WI38 (cell line): ENCODE data around the gene PRICKLE2.

Source experiments
- H3K4me3 ChIP-seq: 2 replicates; pipeline ENCODE4 v1.5.1; 2011; ENCODE audit warnings: low read depth, mild to moderate bottlenecking, control low read depth, low read length
- TF ChIP-seq, protein P1 (sequence below): IDR thresholded peaks from 2 replicates; pipeline ENCODE4 v1.5.1; 2012; ENCODE audit warnings: low read depth, mild to moderate bottlenecking, control low read depth, low read length

PRICKLE2 gene

DNA sequence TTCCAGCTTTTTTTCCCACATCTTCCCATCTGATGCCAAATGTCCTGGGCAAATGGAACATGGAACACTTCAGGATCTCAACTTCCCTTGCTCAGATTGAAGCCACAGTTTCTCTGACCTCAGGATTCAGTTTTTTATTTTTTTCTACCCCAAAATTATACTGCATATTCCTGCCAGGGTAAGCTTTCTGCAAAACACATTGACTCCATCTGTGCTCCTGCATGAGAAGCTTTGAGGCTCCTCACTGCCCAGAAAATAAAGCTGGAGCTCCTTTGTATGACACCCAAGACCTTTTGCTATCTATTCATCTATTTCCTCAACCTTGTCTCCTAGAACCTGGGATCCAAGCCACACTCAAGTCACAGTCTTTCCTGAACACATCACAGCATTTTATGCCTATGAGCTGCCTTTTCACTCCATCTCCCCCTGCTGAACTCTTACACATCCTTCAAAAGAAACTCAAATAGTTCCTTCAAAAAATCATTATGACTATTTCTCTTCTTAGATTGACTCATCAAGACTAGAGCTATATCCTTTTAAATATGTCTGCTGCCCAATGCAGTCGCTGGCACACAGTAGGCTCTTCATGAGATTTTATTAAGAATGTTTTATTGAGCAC is 144.5 kb downstream of the PRICKLE2 start:
- H3K4me3 ChIP-seq = no peak overlapping the region
- TF ChIP-seq, protein P1, sequence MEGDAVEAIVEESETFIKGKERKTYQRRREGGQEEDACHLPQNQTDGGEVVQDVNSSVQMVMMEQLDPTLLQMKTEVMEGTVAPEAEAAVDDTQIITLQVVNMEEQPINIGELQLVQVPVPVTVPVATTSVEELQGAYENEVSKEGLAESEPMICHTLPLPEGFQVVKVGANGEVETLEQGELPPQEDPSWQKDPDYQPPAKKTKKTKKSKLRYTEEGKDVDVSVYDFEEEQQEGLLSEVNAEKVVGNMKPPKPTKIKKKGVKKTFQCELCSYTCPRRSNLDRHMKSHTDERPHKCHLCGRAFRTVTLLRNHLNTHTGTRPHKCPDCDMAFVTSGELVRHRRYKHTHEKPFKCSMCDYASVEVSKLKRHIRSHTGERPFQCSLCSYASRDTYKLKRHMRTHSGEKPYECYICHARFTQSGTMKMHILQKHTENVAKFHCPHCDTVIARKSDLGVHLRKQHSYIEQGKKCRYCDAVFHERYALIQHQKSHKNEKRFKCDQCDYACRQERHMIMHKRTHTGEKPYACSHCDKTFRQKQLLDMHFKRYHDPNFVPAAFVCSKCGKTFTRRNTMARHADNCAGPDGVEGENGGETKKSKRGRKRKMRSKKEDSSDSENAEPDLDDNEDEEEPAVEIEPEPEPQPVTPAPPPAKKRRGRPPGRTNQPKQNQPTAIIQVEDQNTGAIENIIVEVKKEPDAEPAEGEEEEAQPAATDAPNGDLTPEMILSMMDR = no peak

DNA sequence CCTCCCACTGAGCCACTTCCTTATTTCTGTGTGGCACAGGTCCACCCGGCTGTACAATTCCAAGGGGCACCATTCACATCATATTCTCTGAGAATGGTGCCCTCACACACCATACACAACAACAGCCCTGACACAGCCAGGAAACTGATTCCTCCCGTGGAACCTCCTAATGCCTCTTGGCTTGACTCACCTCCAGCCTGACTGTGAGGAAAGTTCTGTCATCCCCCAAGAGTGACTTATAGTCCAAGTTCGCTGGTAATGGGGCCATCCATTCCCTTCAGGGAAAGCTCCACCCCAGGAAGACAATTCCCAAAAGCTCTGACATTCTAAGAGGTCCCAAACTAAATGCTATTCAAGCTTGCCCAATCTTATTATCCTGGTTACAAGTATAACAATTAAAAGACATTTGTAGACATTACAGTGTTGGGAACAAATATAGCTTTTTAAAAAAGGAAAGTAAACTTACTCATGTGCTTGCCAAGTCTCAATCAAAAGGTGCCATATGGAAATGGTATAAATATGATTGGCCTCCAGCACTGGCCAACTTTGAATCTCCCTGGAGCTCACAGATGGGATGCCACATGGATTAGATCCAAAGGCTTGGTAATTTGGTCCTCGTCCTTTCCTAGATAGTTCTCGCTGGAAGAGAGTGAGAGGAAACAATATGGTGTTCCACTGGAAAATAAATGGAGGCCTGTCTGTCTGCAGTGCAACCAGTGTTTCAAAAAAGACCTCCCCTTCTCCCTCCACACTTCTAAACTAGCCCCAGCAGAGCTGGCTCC is 145.7 kb downstream of the PRICKLE2 start:
- H3K4me3 ChIP-seq = no peak overlapping the region
- TF ChIP-seq, protein P1 = no peak

DNA sequence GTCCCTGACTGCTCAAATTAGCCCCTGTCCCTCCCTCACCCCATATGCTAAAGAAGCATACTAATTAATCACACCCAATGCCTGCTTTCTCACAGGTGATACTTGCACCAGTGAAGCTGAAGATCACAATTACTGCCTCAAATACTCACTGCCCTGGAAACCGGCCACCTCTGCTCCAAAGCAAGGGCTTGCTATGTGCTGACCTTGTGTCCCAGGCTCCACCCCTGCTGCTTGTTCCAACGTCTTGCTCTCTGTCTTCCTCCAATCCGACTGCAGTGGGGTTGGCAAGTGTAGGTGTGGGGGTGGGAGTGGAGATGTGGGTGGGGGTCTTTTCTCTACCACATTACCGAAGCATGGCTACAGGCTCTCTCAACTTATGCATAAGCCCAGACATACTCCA is 146.3 kb downstream of the PRICKLE2 start:
- no peak overlapping the region for H3K4me3 ChIP-seq
- TF ChIP-seq, protein P1 = no peak

DNA sequence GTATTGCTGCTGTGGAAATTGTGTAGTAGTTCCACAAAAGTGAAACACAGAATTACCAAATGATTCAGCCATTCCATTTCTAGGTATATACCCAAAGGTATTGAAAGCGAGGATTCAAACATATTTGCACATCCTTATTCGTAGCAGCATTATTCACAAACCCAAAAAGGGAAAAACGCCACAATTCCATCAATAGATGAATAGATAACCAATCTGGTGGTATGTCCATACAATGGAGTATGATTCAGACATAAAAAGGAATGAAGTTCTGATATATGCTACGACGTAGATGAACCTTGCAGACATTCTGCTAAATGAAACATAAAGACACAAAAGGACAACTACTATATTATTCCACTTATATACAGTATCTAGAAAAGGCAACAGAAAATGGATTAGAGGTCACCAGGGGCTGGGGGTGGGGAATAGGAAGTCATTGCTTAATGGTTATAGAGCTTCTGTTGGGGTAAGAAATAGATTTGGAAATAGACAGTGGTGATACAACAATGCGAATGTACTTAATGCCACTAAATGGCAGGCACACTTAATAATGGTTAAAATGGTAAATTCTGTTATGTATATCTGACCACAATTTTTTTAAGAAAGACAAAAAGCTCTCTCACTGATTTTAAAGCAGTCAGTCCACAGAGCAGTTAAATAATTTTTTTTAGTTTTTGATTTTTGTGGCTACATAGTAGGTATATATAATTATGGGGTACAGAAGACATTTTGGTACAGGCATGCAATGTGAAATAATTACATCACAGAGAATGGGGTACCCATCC is 150.2 kb downstream of the PRICKLE2 start:
- TF ChIP-seq, protein P1 = no peak
- no peak overlapping the region for H3K4me3 ChIP-seq

DNA sequence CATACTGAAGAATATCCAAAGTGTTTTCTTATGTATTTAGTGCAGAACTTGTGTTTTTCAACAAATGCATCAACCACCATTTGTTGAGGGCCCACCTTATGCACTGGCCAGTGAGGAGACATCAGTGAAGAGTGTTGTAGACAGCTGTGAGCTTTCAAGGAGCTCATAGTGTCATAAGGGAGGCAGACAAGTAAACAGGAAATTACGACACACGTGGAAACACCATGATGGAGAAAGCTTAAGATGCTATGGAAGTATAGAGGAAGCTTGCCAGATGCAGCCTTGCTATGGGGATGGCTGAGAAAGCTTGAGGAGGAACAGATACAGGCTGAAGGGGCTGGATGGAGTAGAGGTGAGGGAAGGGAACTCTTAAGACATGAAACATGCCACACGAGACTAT is 151.2 kb downstream of the PRICKLE2 start:
- no peak overlapping the region for H3K4me3 ChIP-seq
- TF ChIP-seq, protein P1 = no peak

DNA sequence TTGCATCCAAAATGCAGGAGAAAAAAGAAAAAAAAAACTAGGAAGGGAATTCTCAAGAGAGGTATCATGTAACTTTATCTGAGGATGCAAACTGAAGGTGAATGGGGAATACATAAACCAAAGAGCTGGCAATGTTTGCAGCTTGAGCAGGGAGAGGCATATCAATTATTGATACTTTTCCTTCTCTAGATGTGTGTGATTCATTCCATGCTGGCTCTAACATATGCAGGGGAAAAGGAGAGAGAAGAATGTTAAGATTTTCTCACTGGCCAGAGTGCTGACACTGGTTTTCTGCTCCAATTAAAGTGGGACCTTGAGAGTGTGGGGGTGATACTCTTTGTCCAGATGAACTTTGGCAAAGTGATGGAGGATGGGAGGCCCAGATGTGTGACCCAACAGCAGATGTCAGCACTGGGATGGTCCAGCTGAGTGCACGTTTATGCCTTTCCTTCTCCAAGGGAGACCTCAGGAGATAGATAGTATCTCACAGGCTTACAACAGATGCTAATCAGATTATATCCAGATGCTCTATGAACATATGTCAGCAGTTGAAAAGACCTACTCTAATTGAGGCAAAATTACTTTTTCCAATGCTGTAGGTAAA is 152.0 kb downstream of the PRICKLE2 start:
- TF ChIP-seq, protein P1 = no peak
- H3K4me3 ChIP-seq = no peak overlapping the region
